Tibial nerve (tissue), 4 donors: ENCODE results near the gene KCNH5.

ENCODE experiments used
- CTCF ChIP-seq, 5 experiments: fragments of 200-600 bp in 3 of 5; fragments of 450-650 bp in 2 of 5; sonication (generic) in 3 of 5; IDR thresholded peaks; one replicate each; pipeline ENCODE4 v1.5.1; 2016 to 2019; ENCODE audit warnings: antibody characterized with exemption in 5 of 5, mild to moderate bottlenecking in 3 of 5, moderate library complexity in 2 of 5
- EP300 ChIP-seq, 2 donors: sonication (generic); formaldehyde crosslinking; IDR thresholded peaks; one replicate each; pipeline ENCODE4 v1.6.1; 2017; ENCODE audit warnings: antibody characterized with exemption in 2 of 2, mild to moderate bottlenecking in 1 of 2
- POLR2A ChIP-seq, 2 donors: fragments of 450-650 bp; IDR thresholded peaks; one replicate each; pipeline ENCODE4 v1.6.1; 2017; ENCODE audit warnings: antibody characterized with exemption in 2 of 2, mild to moderate bottlenecking in 2 of 2, moderate library complexity in 2 of 2

- TF ChIP-seq CTCF (IDR thresholded peaks at IDR 0.05): no peak
- no peak for TF ChIP-seq EP300 (IDR thresholded peaks at IDR 0.05)
- TF ChIP-seq POLR2A (IDR thresholded peaks at IDR 0.05): no peak
Measured at GRCh38 chr14:62938778-62939177, 106.5 kb downstream of the KCNH5 start.
